Astrocyte (in vitro differentiated cells and primary cell): ENCODE data around the gene TMEM233. TPM values are rescaled to one million over a fixed set of nuclear protein-coding genes. Genes with fewer than 3 reads are reported as not detected.

Experiments used
- DNase-seq: peaks from one replicate; pipeline ENCODE4 v3.0.0-alpha.2; 2010; ENCODE audit warnings: low read depth
- FAIRE-seq: peaks from 2 replicates; lab custom pipeline; 2011; peaks lifted over from hg19 to GRCh38; lab: Jason Lieb, UNC
- H2AFZ ChIP-seq: 2 replicates; pipeline ENCODE4 v1.6.0; 2012; ENCODE audit warnings: low read depth, low read length, inconsistent platforms
- H3K27ac ChIP-seq: 2 replicates; pipeline ENCODE4 v1.5.1; 2011; ENCODE audit warnings: low read depth, low read length, inconsistent platforms
- H3K27me3 ChIP-seq: 2 replicates; pipeline ENCODE4 v1.6.0; 2011; ENCODE audit warnings: low read length, inconsistent platforms; ENCODE audit not compliant: insufficient read depth
- H3K36me3 ChIP-seq: 2 replicates; pipeline ENCODE4 v1.5.1; 2011; ENCODE audit warnings: low read length, inconsistent platforms; ENCODE audit not compliant: insufficient read depth
- H3K4me1 ChIP-seq: 2 replicates; pipeline ENCODE4 v1.5.1; 2011; ENCODE audit warnings: low read length, inconsistent platforms; ENCODE audit not compliant: insufficient read depth
- H3K4me2 ChIP-seq: 2 replicates; pipeline ENCODE4 v1.6.0; 2012; ENCODE audit warnings: low read length, inconsistent platforms
- H3K4me3 ChIP-seq: 2 replicates; pipeline ENCODE4 v1.5.1; 2011; ENCODE audit warnings: low read depth, mild to moderate bottlenecking, low read length, inconsistent platforms; ENCODE audit not compliant: insufficient read depth
- H3K79me2 ChIP-seq: 2 replicates; pipeline ENCODE4 v1.6.0; 2012; ENCODE audit warnings: mild to moderate bottlenecking, low read length, inconsistent platforms; ENCODE audit not compliant: insufficient read depth
- H3K9ac ChIP-seq: 2 replicates; pipeline ENCODE4 v1.6.0; 2012; ENCODE audit warnings: mild to moderate bottlenecking, low read length, inconsistent platforms
- H3K9me3 ChIP-seq: 2 replicates; pipeline ENCODE4 v1.5.1; 2012; ENCODE audit warnings: low read depth, mild to moderate bottlenecking, low read length, inconsistent platforms; ENCODE audit not compliant: insufficient read depth
- H4K20me1 ChIP-seq: 2 replicates; pipeline ENCODE4 v1.6.0; 2012; ENCODE audit warnings: low read length, inconsistent platforms; ENCODE audit not compliant: insufficient read depth
- H3K27ac Mint-ChIP-seq: one replicate; pipeline ENCODE4 v1.8.0; 2021; ENCODE audit warnings: mild to moderate bottlenecking, mixed read lengths; ENCODE audit not compliant: unreplicated experiment
- H3K27me3 Mint-ChIP-seq: one replicate; pipeline ENCODE4 v1.8.0; 2021; ENCODE audit warnings: low read depth, mixed read lengths; ENCODE audit not compliant: unreplicated experiment
- H3K36me3 Mint-ChIP-seq: one replicate; pipeline ENCODE4 v1.8.0; 2021; ENCODE audit warnings: low read depth, mixed read lengths; ENCODE audit not compliant: unreplicated experiment
- H3K4me1 Mint-ChIP-seq: one replicate; pipeline ENCODE4 v1.8.0; 2021; ENCODE audit warnings: low read depth, mixed read lengths; ENCODE audit not compliant: unreplicated experiment
- H3K4me3 Mint-ChIP-seq: one replicate; pipeline ENCODE4 v1.8.0; 2021; ENCODE audit warnings: mild to moderate bottlenecking, moderate library complexity, mixed read lengths; ENCODE audit not compliant: unreplicated experiment
- H3K9me3 Mint-ChIP-seq: one replicate; pipeline ENCODE4 v1.8.0; 2021; ENCODE audit warnings: mild to moderate bottlenecking, mixed read lengths; ENCODE audit not compliant: unreplicated experiment
- EZH2 ChIP-seq: IDR thresholded peaks from 2 replicates; pipeline ENCODE4 v1.6.1; 2012; ENCODE audit warnings: mild to moderate bottlenecking, low read length, inconsistent platforms; ENCODE audit not compliant: insufficient read depth
- total RNA-seq: library from RNA; stranded (reverse); gene quantifications from 2 replicates; pipeline ENCODE4 v1.2.1, GENCODE V29; 2021
- TF ChIP-seq, protein P1 (sequence below): IDR thresholded peaks from 2 replicates; pipeline ENCODE4 v1.5.1; 2011; ENCODE audit warnings: low read depth, mild to moderate bottlenecking, inconsistent platforms, low read length, moderate library complexity; ENCODE audit not compliant: insufficient read depth

The TMEM233 gene
- total RNA-seq, 1 donor from 2014 or later = not detected

DNA sequence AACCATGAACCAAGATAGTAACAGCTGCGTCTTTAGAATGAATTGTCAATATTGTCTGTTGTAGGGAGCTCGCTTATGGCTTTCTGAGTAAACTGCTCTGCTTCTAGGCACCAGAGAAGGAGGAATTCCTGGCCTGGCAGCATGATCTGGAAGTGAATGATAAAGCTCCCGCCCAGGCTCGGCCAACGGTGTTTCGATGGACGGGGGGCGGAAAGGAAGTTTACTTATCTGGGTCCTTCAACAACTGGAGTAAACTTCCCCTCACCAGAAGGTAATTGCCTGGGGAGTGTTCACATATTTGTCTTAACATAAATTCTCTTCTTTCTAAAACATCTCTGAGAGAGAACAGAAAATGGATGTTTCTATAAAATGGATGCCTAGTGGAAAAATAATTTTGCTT is 78.6 kb downstream of the TMEM233 start:
- Mint-ChIP-seq H3K4me1 (peaks cover 5% of the 10 kb centered on the region), H3K36me3 (peaks cover 12% of the 10 kb centered on the region), H3K27ac (no peak overlapping the region), H3K27me3 (no peaks in the 10 kb centered on the region), H3K9me3 (no peaks in the 10 kb centered on the region), H3K4me3 (no peak overlapping the region)
- H3K9ac ChIP-seq = no peak overlapping the region
- no peaks in the 10 kb centered on the region for H3K9me3 ChIP-seq
- no peak overlapping the region for H2AFZ ChIP-seq
- H3K79me2 ChIP-seq = peaks cover 30% of the 10 kb centered on the region
- H3K4me1 ChIP-seq = peaks cover 3% of the 10 kb centered on the region
- H3K27ac ChIP-seq = no peak overlapping the region
- H3K4me3 ChIP-seq = no peak overlapping the region
- H4K20me1 ChIP-seq = peaks cover 17% of the 10 kb centered on the region
- H3K4me2 ChIP-seq = no peak overlapping the region
- no peak for TF ChIP-seq EZH2
- TF ChIP-seq, protein P1, sequence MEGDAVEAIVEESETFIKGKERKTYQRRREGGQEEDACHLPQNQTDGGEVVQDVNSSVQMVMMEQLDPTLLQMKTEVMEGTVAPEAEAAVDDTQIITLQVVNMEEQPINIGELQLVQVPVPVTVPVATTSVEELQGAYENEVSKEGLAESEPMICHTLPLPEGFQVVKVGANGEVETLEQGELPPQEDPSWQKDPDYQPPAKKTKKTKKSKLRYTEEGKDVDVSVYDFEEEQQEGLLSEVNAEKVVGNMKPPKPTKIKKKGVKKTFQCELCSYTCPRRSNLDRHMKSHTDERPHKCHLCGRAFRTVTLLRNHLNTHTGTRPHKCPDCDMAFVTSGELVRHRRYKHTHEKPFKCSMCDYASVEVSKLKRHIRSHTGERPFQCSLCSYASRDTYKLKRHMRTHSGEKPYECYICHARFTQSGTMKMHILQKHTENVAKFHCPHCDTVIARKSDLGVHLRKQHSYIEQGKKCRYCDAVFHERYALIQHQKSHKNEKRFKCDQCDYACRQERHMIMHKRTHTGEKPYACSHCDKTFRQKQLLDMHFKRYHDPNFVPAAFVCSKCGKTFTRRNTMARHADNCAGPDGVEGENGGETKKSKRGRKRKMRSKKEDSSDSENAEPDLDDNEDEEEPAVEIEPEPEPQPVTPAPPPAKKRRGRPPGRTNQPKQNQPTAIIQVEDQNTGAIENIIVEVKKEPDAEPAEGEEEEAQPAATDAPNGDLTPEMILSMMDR = no peak
- H3K36me3 ChIP-seq = peaks cover 40% of the 10 kb centered on the region
- no peaks in the 10 kb centered on the region for H3K27me3 ChIP-seq
- DNase-seq = no peak
- FAIRE-seq = no peak

DNA sequence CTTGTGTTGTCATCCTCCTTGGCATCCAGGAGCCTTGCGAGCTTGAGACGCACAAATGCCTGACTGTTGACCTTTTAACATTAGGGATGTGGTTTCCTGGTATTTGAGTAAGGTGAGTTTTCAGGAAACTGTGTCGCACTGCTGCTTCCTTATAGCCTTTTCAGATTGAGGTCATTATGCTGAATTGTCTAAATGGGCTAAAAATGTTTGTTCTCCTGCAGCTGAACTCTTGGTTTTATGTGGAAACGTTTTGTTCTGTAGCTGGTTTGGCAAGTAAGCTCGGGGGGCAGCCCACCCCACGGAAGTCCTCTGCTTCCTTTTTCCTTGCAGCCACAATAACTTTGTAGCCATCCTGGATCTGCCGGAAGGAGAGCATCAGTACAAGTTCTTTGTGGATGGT is 80.1 kb downstream of the TMEM233 start:
- Histone ChIP-seq H3K4me1 (no peaks in the 10 kb centered on the region), H3K9me3 (no peaks in the 10 kb centered on the region), H3K27me3 (no peaks in the 10 kb centered on the region), H3K36me3 (peaks cover 47% of the 10 kb centered on the region), H3K9ac (no peak overlapping the region), H3K4me2 (no peak overlapping the region), H2AFZ (no peak overlapping the region), H4K20me1 (peaks cover 21% of the 10 kb centered on the region), H3K79me2 (peaks cover 21% of the 10 kb centered on the region), H3K27ac (no peak overlapping the region), H3K4me3 (no peak overlapping the region)
- peaks cover 19% of the 10 kb centered on the region for H3K36me3 Mint-ChIP-seq
- no peak overlapping the region for H3K4me3 Mint-ChIP-seq
- no peaks in the 10 kb centered on the region for H3K9me3 Mint-ChIP-seq
- TF ChIP-seq, protein P1 = no peak
- no peak for TF ChIP-seq EZH2
- DNase-seq = no peak
- H3K27me3 Mint-ChIP-seq = no peaks in the 10 kb centered on the region
- no peak for FAIRE-seq
- H3K27ac Mint-ChIP-seq = no peak overlapping the region
- H3K4me1 Mint-ChIP-seq = peaks cover 2% of the 10 kb centered on the region

DNA sequence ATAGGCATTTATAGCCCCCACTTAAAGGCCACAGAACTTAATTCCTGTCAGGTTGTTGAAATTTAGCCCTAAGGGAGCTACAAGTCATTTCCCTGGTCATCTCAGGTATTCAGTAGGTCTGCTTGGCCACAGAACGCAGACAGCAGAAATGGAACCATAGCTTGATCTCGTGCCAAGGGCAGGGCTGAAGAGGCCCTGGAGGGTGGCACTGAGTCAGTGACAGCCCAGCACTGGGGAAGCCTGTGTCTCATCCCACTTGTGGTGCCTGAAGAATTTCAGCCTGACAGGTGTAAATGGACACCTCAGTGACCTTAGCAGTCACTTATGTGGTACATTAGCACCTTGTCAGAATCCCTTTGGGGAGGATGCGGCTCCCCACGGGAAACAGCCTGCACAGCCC is 81.0 kb downstream of the TMEM233 start:
- Histone ChIP-seq H4K20me1 (peaks cover 21% of the 10 kb centered on the region), H3K4me3 (no peak overlapping the region), H3K4me1 (no peaks in the 10 kb centered on the region), H3K9me3 (no peaks in the 10 kb centered on the region), H3K27me3 (no peaks in the 10 kb centered on the region), H3K36me3 (peaks cover 53% of the 10 kb centered on the region), H3K27ac (no peak overlapping the region), H3K79me2 (peaks cover 19% of the 10 kb centered on the region), H3K4me2 (no peak overlapping the region), H3K9ac (no peak overlapping the region), H2AFZ (no peak overlapping the region)
- no peak overlapping the region for H3K4me3 Mint-ChIP-seq
- H3K36me3 Mint-ChIP-seq = peaks cover 20% of the 10 kb centered on the region
- FAIRE-seq = no peak
- no peak overlapping the region for H3K27ac Mint-ChIP-seq
- H3K27me3 Mint-ChIP-seq = no peaks in the 10 kb centered on the region
- H3K9me3 Mint-ChIP-seq = no peaks in the 10 kb centered on the region
- TF ChIP-seq, protein P1 = no peak
- TF ChIP-seq EZH2 = no peak
- DNase-seq = no peak
- H3K4me1 Mint-ChIP-seq = peaks cover 2% of the 10 kb centered on the region
